RWPE2 (cell line): ENCODE results near the gene RBMXL3.

Source experiments
- ATAC-seq: fragments of 200-7000 bp; cut with Tn5 transposase; 3 replicates; pipeline ENCODE4 v1.9.1; 2021; ENCODE audit warnings: low read depth
- DNase-seq: peaks from one replicate; pipeline ENCODE4 v3.0.0-alpha.2; 2020; ENCODE audit warnings: low spot score
- H3K27ac ChIP-seq: fragments of 450-650 bp; 2 replicates; pipeline ENCODE4 v1.5.1; 2017; ENCODE audit warnings: mild to moderate bottlenecking; ENCODE audit not compliant: poor library complexity, severe bottlenecking
- H3K27me3 ChIP-seq: fragments of 250-450 bp; sonication (Bioruptor Pico); 2 replicates; pipeline ENCODE4 v1.5.1; 2021; ENCODE audit warnings: mild to moderate bottlenecking, moderate library complexity; ENCODE audit not compliant: insufficient read depth, poor library complexity, severe bottlenecking
- H3K36me3 ChIP-seq: fragments of 250-450 bp; sonication (Bioruptor Pico); 2 replicates; pipeline ENCODE4 v1.5.1; 2020; ENCODE audit warnings: low read depth, mild to moderate bottlenecking, moderate library complexity
- H3K4me1 ChIP-seq: fragments of 250-450 bp; sonication (Bioruptor Pico); 2 replicates; pipeline ENCODE4 v1.5.1; 2021; ENCODE audit warnings: mild to moderate bottlenecking, moderate library complexity; ENCODE audit not compliant: insufficient read depth, poor library complexity, severe bottlenecking
- H3K4me3 ChIP-seq: fragments of 250-450 bp; sonication (Bioruptor Pico); 2 replicates; pipeline ENCODE4 v1.5.1; 2021; ENCODE audit warnings: mild to moderate bottlenecking, moderate library complexity; ENCODE audit not compliant: severe bottlenecking
- H3K9me3 ChIP-seq: fragments of 250-450 bp; sonication (Bioruptor Pico); 2 replicates; pipeline ENCODE4 v1.5.1; 2021; ENCODE audit warnings: mild to moderate bottlenecking, moderate library complexity; ENCODE audit not compliant: severe bottlenecking
- CTCF ChIP-seq: fragments of 450-650 bp; IDR thresholded peaks from one replicate; pipeline ENCODE4 v1.5.1; 2017; ENCODE audit warnings: mild to moderate bottlenecking, moderate library complexity; ENCODE audit not compliant: poor library complexity, severe bottlenecking

The RBMXL3 gene

DNA sequence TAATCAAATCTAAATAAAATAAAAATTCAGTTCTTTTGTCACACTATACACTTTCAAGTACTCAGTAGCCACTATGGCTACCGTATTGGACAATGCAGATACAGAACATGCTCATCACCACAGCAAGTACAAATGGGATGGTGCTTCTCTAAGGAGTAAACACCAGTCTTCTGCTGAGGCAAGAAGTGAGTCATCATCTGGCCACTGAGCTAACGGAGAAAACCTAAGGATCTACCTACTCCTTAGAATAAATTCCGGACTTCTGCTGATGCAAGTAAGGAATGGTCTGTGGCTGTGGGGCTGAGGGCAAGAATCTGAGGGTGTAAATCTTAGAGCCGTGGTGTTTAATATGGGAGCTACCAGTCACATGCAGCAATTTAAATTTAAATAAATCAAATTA, 11.3 kb upstream of the RBMXL3 start:
- Histone ChIP-seq H3K9me3 (no peaks in the 10 kb centered on the region), H3K36me3 (no peaks in the 10 kb centered on the region), H3K27me3 (no peaks in the 10 kb centered on the region), H3K4me3 (no peak overlapping the region), H3K4me1 (no peaks in the 10 kb centered on the region), H3K27ac (no peak overlapping the region)
- DNase-seq (no peak), ATAC-seq (no peak)
- TF ChIP-seq CTCF = no peak

- ATAC-seq (no peak), DNase-seq (no peak)
- no peak overlapping the region for H3K27ac ChIP-seq
- TF ChIP-seq CTCF = no peak
- H3K4me3 ChIP-seq = no peak overlapping the region
- no peaks in the 10 kb centered on the region for H3K27me3 ChIP-seq
- H3K9me3 ChIP-seq = no peaks in the 10 kb centered on the region
- no peaks in the 10 kb centered on the region for H3K36me3 ChIP-seq
- H3K4me1 ChIP-seq = no peaks in the 10 kb centered on the region
Observed at GRCh38 chrX:115178473-115178872, 10.7 kb upstream of the RBMXL3 start.

GRCh38 chrX:115183980-115184379, 5.2 kb upstream of the RBMXL3 start:
- Histone ChIP-seq H3K27me3 (no peaks in the 10 kb centered on the region), H3K4me3 (no peak overlapping the region), H3K4me1 (no peaks in the 10 kb centered on the region), H3K9me3 (no peaks in the 10 kb centered on the region), H3K36me3 (no peaks in the 10 kb centered on the region), H3K27ac (no peak overlapping the region)
- DNase-seq (no peak), ATAC-seq (no peak)
- TF ChIP-seq CTCF = no peak

GRCh38 chrX:115189646-115190635, 731 bp downstream of the RBMXL3 start:
- Histone ChIP-seq H3K36me3 (no peaks in the 10 kb centered on the region), H3K9me3 (no peaks in the 10 kb centered on the region), H3K27me3 (no peaks in the 10 kb centered on the region), H3K27ac (no peak overlapping the region), H3K4me1 (no peaks in the 10 kb centered on the region), H3K4me3 (no peak overlapping the region)
- no peak for TF ChIP-seq CTCF
- ATAC-seq = no peak
- no peak for DNase-seq
